Endothelial cell (in vitro differentiated cells): ENCODE measurements around the gene AKAP8L. TPM values are rescaled to one million over a fixed set of nuclear protein-coding genes. Genes with fewer than 3 reads are reported as not detected.
A peak's percentile ranks its signal among the peaks of the same experiment; 100 is the strongest.

ENCODE experiments used
- DNase-seq: peaks from one replicate; pipeline ENCODE4 v3.0.0; 2021; ENCODE audit warnings: low spot score
- H3K27ac Mint-ChIP-seq: one replicate; pipeline ENCODE4 v1.8.0; 2021; ENCODE audit warnings: mixed read lengths, inconsistent platforms; ENCODE audit not compliant: unreplicated experiment
- H3K27me3 Mint-ChIP-seq: one replicate; pipeline ENCODE4 v1.8.0; 2021; ENCODE audit warnings: mild to moderate bottlenecking, moderate library complexity, mixed read lengths, inconsistent platforms; ENCODE audit not compliant: unreplicated experiment
- H3K36me3 Mint-ChIP-seq: one replicate; pipeline ENCODE4 v1.8.0; 2021; ENCODE audit warnings: mild to moderate bottlenecking, low read depth, mixed read lengths, inconsistent platforms; ENCODE audit not compliant: unreplicated experiment
- H3K4me1 Mint-ChIP-seq: one replicate; pipeline ENCODE4 v1.8.0; 2021; ENCODE audit warnings: mild to moderate bottlenecking, mixed read lengths, inconsistent platforms; ENCODE audit not compliant: unreplicated experiment
- H3K4me3 Mint-ChIP-seq: one replicate; pipeline ENCODE4 v1.8.0; 2021; ENCODE audit warnings: mild to moderate bottlenecking, mixed read lengths, inconsistent platforms; ENCODE audit not compliant: unreplicated experiment
- H3K9me3 Mint-ChIP-seq: one replicate; pipeline ENCODE4 v1.8.0; 2021; ENCODE audit warnings: mixed read lengths, inconsistent platforms; ENCODE audit not compliant: unreplicated experiment
- CTCF ChIP-seq: fragments of 200-600 bp; sonication (generic); IDR thresholded peaks from one replicate; pipeline ENCODE4 v1.5.0; 2021; ENCODE audit warnings: antibody characterized with exemption; ENCODE audit not compliant: unreplicated experiment
- total RNA-seq: library from RNA; stranded (reverse); fragmentation: NEBNext Ultra II Directional; extraction: Animal tissue kit (Norgen Biotek cat#: 25700); gene quantifications from one replicate; pipeline ENCODE4 v1.2.1, GENCODE V29; 2021; ENCODE audit not compliant: unreplicated experiment

Gene AKAP8L
- total RNA-seq, 1 donor from 2014 or later: 160 TPM

GRCh38 chr19:15429825-15430467 lies 11.2 kb upstream of the AKAP8L start:
- peaks cover 38% of the 10 kb centered on the region for H3K27me3 Mint-ChIP-seq
- H3K4me1 Mint-ChIP-seq: peaks cover 32% of the 10 kb centered on the region
- peaks cover 38% of the 10 kb centered on the region for H3K36me3 Mint-ChIP-seq
- H3K9me3 Mint-ChIP-seq: no peaks in the 10 kb centered on the region
- H3K27ac Mint-ChIP-seq: peak overlapping the region; percentile 64
- no peak for DNase-seq
- H3K4me3 Mint-ChIP-seq: no peak overlapping the region
- TF ChIP-seq CTCF: no peak

- DNase-seq: no peak
- TF ChIP-seq CTCF: no peak
- H3K27me3 Mint-ChIP-seq: peaks cover 38% of the 10 kb centered on the region
- H3K4me3 Mint-ChIP-seq: no peak overlapping the region
- H3K36me3 Mint-ChIP-seq: peaks cover 38% of the 10 kb centered on the region
- peak overlapping the region; percentile 52 for H3K27ac Mint-ChIP-seq
- H3K9me3 Mint-ChIP-seq: no peaks in the 10 kb centered on the region
- H3K4me1 Mint-ChIP-seq: peaks cover 32% of the 10 kb centered on the region
Observed at GRCh38 chr19:15428956-15429824, 10.4 kb upstream of the AKAP8L start.

- peaks cover 34% of the 10 kb centered on the region for H3K27me3 Mint-ChIP-seq
- DNase-seq: no peak
- TF ChIP-seq CTCF: no peak
- peak overlapping the region; percentile 82 for H3K27ac Mint-ChIP-seq
- H3K4me3 Mint-ChIP-seq: no peak overlapping the region
- peaks cover 26% of the 10 kb centered on the region for H3K4me1 Mint-ChIP-seq
- H3K36me3 Mint-ChIP-seq: peaks cover 45% of the 10 kb centered on the region
- H3K9me3 Mint-ChIP-seq: no peaks in the 10 kb centered on the region
Observed at GRCh38 chr19:15427991-15428471, 9.2 kb upstream of the AKAP8L start.

GRCh38 chr19:15427350-15427700 lies 8.5 kb upstream of the AKAP8L start:
- no peak for DNase-seq
- peaks cover 25% of the 10 kb centered on the region for H3K4me1 Mint-ChIP-seq
- peaks cover 52% of the 10 kb centered on the region for H3K36me3 Mint-ChIP-seq

More at GRCh38 chr19:15427350-15427700, 8.5 kb upstream of the AKAP8L start:
- TF ChIP-seq CTCF: no peak
- peak overlapping the region; percentile 72 for H3K27ac Mint-ChIP-seq
- H3K4me3 Mint-ChIP-seq: no peak overlapping the region
- H3K27me3 Mint-ChIP-seq: peaks cover 32% of the 10 kb centered on the region
- no peaks in the 10 kb centered on the region for H3K9me3 Mint-ChIP-seq
